Calu3 (cell line): Measurements from ENCODE around the gene KREMEN1. TPM values are rescaled to one million over a fixed set of nuclear protein-coding genes. Genes with fewer than 3 reads are reported as not detected.

Experiments used
- BruUV-seq: library from RNA; stranded (reverse); fragments of 400-500 nt; replicated peaks from 2 replicates; lab custom pipeline; 2021; lab: Mats Ljungman, UMichigan
- CTCF ChIA-PET: fragments of 300-600 bp; sonication (Branson Sonifier 250); formaldehyde crosslinking; loops from one replicate; lab custom pipeline; 2022; ENCODE audit warnings: antibody characterized with exemption; lab: Charles Lee
- DNase-seq: peaks from one replicate; pipeline ENCODE4 v3.0.0; 2022
- H3K27ac Mint-ChIP-seq: one replicate; pipeline ENCODE4 v1.8.0; 2022; ENCODE audit warnings: mixed read lengths; ENCODE audit not compliant: unreplicated experiment
- H3K27me3 Mint-ChIP-seq: one replicate; pipeline ENCODE4 v1.8.0; 2022; ENCODE audit warnings: mixed read lengths; ENCODE audit not compliant: unreplicated experiment
- H3K36me3 Mint-ChIP-seq: one replicate; pipeline ENCODE4 v1.8.0; 2022; ENCODE audit warnings: mild to moderate bottlenecking, moderate library complexity, mixed read lengths; ENCODE audit not compliant: insufficient read depth, unreplicated experiment
- H3K4me1 Mint-ChIP-seq: one replicate; pipeline ENCODE4 v1.8.0; 2022; ENCODE audit warnings: mild to moderate bottlenecking, low read depth, mixed read lengths; ENCODE audit not compliant: unreplicated experiment
- H3K4me3 Mint-ChIP-seq: one replicate; pipeline ENCODE4 v1.8.0; 2022; ENCODE audit warnings: mild to moderate bottlenecking, low read depth, moderate library complexity, mixed read lengths; ENCODE audit not compliant: unreplicated experiment
- H3K9me3 Mint-ChIP-seq: one replicate; pipeline ENCODE4 v1.8.0; 2022; ENCODE audit warnings: low read depth, mixed read lengths; ENCODE audit not compliant: unreplicated experiment
- intact Hi-C: fragments of 100-400 bp; cut with micrococcal nuclease; formaldehyde crosslinking; loops from one replicate; pipeline ENCODE4 v1.10.0; 2022; ENCODE audit not compliant: unreplicated experiment
- total RNA-seq: library from RNA; stranded (reverse); gene quantifications from 2 replicates; pipeline ENCODE4 v1.2.3, GENCODE V29; 2022
- TF ChIP-seq, protein P1 (sequence below): fragments of 200-600 bp; IDR thresholded peaks from one replicate; pipeline ENCODE4 v1.8.0; 2022; ENCODE audit warnings: antibody characterized with exemption; ENCODE audit not compliant: unreplicated experiment

Gene KREMEN1
- total RNA-seq, 1 experiment from 2014 or later = 2.8 TPM

DNA sequence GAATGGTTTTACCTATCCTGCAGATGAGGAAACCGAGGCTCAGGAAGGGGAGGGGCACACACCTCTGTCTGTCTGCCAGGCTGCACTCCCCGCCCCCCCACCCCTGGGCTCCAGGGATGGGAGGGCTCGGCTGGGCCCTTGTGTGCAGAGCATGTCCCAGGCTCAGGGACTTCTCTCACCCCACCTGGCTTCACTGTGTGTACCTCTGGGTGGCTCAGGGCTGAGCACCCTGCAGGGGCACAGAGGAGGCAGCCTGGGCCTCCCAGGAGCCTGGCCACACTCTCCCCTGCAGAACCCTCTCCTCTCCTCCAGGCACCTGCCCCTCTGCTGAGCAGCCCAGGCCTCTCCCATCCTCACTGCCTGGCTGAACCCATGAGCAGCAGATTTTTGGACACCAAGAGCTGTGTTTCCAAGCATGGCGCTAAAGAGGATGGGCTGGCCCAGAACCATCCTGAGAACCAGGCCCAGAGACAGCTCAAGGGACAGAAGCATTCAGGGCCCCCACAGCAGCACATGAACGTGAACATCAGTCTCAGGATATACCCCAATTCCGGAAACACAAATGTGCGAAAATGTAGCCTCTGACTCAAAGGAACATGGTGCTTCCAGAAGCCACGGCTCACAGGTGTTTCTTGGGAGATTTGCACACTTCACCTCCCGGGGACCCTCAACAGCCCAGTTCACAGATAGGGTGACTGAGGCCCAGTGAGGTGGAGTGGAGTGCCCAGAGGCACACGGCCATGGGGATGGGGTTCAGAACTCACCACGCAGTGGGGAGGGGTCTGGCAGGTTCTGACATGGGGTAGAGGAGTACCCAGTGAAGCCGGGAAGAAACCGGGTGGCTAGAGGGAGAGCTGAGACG, 143.4 kb downstream of the KREMEN1 start:
- DNase-seq = no peak
- CTCF ChIA-PET = interaction anchor here (0.8 kb wide), 1 partner anchor 10 kb away, joined by 4 read pairs; no protein-coding TSS in a partner anchor
- no peak overlapping the region for H3K27ac Mint-ChIP-seq
- no peak overlapping the region for H3K4me3 Mint-ChIP-seq
- peaks cover 96% of the 10 kb centered on the region for H3K27me3 Mint-ChIP-seq
- H3K4me1 Mint-ChIP-seq = no peaks in the 10 kb centered on the region
- TF ChIP-seq, protein P1, sequence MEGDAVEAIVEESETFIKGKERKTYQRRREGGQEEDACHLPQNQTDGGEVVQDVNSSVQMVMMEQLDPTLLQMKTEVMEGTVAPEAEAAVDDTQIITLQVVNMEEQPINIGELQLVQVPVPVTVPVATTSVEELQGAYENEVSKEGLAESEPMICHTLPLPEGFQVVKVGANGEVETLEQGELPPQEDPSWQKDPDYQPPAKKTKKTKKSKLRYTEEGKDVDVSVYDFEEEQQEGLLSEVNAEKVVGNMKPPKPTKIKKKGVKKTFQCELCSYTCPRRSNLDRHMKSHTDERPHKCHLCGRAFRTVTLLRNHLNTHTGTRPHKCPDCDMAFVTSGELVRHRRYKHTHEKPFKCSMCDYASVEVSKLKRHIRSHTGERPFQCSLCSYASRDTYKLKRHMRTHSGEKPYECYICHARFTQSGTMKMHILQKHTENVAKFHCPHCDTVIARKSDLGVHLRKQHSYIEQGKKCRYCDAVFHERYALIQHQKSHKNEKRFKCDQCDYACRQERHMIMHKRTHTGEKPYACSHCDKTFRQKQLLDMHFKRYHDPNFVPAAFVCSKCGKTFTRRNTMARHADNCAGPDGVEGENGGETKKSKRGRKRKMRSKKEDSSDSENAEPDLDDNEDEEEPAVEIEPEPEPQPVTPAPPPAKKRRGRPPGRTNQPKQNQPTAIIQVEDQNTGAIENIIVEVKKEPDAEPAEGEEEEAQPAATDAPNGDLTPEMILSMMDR = no peak
- no peaks in the 10 kb centered on the region for H3K9me3 Mint-ChIP-seq
- intact Hi-C loops = no loop called here
- no peaks in the 10 kb centered on the region for H3K36me3 Mint-ChIP-seq
- no TSS peak for BruUV-seq

DNA sequence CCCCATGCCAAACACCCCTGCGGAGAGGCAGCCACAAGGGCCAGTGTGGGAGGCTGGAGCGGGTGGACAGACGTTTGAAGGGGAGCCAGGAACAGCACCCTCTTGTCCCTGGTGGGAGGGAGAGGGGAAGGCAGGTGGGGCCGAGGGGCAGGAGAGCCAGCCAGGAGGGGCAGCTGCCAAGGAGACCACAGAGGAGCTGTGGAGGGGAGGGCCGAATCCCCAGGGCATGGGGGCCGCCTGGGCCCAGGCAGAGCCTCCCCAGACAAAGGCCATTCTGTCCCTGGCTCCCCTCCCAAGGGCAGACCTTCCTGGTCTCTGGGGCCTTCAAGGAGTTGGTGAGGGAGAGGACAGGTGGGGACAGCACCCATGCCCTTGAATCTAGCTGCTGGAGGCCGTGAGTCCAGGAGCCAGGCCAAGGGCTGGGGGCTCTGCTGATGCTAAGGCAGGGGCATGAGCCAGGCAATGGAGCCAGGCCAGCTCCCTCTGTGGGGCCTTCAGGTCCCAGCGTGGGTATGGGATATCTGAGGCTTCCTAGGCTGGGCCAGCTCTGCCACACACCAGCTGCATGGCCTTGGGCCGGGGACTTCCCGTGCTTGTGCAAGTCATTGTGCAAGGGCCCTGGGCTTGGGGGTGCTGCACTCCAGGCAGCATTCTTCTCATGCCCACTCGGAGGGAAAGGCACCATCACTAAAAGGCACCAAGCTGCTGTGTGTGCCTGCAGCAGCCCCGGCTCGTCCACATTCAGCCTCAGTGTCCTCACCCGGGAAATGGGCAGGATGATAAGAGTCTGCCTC, 144.2 kb downstream of the KREMEN1 start:
- BruUV-seq = no TSS peak
- Mint-ChIP-seq H3K27me3 (peaks cover 90% of the 10 kb centered on the region), H3K27ac (no peak overlapping the region), H3K36me3 (no peaks in the 10 kb centered on the region), H3K9me3 (no peaks in the 10 kb centered on the region), H3K4me1 (no peaks in the 10 kb centered on the region), H3K4me3 (no peak overlapping the region)
- DNase-seq = no peak
- TF ChIP-seq, protein P1 = no peak
- CTCF ChIA-PET = no interaction called here
- intact Hi-C loops = no loop called here

Other genes with a start within 250 kb of the KREMEN1 start
- 23.7 and 24.5 TPM in 2 replicates for gene ZNRF3, start 189.5 kb upstream of the KREMEN1 start, total RNA-seq
- not detected in 2 replicates for gene C22orf31, start 11.2 kb upstream of the KREMEN1 start, total RNA-seq
- gene EMID1, start 132.9 kb downstream of the KREMEN1 start, total RNA-seq = 1.1 and 2.4 TPM in 2 replicates
- gene RHBDD3, start 194.9 kb downstream of the KREMEN1 start, total RNA-seq = 51.5 and 51.7 TPM in 2 replicates
- gene EWSR1, start 195.2 kb downstream of the KREMEN1 start, total RNA-seq = 368 and 374 TPM in 2 replicates
- 16.6 and 16.9 TPM in 2 replicates for gene GAS2L1, start 233.6 kb downstream of the KREMEN1 start, total RNA-seq
- gene RASL10A, start 242.7 kb downstream of the KREMEN1 start, total RNA-seq = 1.6 and 2.2 TPM in 2 replicates